HG02798 (cell line): ENCODE measurements around the gene CFL1.
"Not testable (repeated sequence)": the region's sequence is repeated elsewhere in the genome, so short reads cannot be mapped to it uniquely, and the experiment has no call there.

ENCODE experiments used
- ATAC-seq: cut with Tn5 transposase; IDR thresholded peaks from one replicate; pipeline ENCODE4 v1.9.1; 2021; ENCODE audit warnings: mild to moderate bottlenecking; ENCODE audit not compliant: unreplicated experiment, poor library complexity

Gene CFL1

DNA sequence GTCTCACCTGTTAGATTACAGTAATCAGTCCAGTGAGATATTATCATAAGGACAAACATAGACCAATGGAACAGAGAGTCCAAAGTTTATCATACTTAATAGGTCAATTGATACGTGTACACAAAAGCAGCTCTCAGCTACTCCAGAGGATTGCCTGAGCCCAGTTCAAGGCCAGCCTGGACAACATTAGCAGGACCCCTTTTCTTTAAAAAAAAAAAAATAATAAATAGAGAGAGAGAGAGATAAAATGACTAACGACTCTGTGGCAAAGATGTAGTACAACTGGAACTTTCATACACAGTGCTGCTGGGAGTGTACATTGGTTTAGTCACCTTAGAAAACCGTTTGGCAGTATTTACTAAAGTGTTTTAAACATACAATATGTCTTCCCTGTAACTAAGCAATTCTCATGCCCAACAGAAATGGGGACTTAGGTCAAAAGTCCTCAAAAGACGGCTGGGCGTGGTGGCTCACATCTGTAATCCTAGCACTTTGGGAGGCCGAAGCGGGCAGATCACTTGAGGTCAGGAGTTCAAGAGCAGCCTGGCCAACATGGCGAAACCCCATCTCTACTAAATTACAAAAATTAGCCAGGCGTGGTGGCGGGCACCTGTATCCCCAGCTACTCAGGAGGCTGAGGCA, 13.6 kb downstream of the CFL1 start:
- ATAC-seq: no peak

- ATAC-seq: no peak
Measured at GRCh38 chr11:65843811-65844210, 14.2 kb downstream of the CFL1 start.

- no peak for ATAC-seq
Measured at GRCh38 chr11:65842144-65842543, 15.8 kb downstream of the CFL1 start.

DNA sequence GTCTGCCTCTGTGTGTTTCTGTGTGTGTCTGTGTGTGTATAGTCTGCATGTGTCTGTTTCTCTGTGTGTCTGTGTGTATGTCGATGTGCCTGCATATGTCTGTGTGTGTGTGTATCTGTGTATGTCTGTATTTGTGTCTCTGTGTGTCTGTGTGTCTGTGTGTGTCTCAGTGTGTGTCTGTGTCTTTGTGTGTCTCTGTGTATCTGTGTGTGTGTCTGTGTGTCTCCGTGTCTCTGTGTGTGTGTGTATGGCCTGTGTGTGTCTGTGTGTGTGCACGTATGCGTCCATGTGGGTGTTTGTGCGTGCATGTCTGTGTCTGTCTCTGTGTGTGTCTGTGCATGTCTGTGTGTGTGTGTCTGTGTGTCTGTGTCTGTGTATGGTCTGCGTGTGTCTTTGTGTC, 23.8 kb downstream of the CFL1 start:
- no peak for ATAC-seq

- peak; percentile 98 for ATAC-seq
Measured at GRCh38 chr11:65833297-65834030, 24.5 kb downstream of the CFL1 start, which contains the start of gene SNX32. Gene SNX32, plus strand, starts transcription at chr11:65833963. Its CDS starts 103 bp downstream, at chr11:65834066.

- ATAC-seq: not testable (repeated sequence)
Measured at GRCh38 chr11:65832231-65832630, 25.7 kb downstream of the CFL1 start.

DNA sequence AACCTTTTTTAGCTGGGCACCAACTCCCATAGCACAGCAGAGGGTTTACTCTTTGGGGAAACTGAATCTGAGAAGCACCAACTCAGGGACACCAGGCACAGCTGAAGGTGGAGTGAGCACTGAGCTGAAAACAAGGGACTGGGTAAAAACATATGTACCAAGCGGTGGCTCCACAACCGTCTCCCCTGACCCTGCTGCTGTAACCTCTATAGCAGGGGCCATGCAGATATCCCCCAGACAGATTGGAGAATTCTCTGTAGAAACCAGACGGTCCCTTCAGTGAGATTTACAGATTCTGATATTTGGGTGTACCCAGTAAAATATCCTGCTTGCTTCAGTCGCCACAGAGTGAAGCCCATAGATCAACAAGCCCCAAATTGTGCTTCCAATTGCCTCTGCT, 28.5 kb downstream of the CFL1 start:
- ATAC-seq: no peak

GRCh38 chr11:65826984-65827735, 30.8 kb downstream of the CFL1 start:
- no peak for ATAC-seq

GRCh38 chr11:65822776-65823528, 35.0 kb downstream of the CFL1 start:
- no peak for ATAC-seq

- ATAC-seq: no peak
Measured at GRCh38 chr11:65821107-65821506, 36.9 kb downstream of the CFL1 start.

DNA sequence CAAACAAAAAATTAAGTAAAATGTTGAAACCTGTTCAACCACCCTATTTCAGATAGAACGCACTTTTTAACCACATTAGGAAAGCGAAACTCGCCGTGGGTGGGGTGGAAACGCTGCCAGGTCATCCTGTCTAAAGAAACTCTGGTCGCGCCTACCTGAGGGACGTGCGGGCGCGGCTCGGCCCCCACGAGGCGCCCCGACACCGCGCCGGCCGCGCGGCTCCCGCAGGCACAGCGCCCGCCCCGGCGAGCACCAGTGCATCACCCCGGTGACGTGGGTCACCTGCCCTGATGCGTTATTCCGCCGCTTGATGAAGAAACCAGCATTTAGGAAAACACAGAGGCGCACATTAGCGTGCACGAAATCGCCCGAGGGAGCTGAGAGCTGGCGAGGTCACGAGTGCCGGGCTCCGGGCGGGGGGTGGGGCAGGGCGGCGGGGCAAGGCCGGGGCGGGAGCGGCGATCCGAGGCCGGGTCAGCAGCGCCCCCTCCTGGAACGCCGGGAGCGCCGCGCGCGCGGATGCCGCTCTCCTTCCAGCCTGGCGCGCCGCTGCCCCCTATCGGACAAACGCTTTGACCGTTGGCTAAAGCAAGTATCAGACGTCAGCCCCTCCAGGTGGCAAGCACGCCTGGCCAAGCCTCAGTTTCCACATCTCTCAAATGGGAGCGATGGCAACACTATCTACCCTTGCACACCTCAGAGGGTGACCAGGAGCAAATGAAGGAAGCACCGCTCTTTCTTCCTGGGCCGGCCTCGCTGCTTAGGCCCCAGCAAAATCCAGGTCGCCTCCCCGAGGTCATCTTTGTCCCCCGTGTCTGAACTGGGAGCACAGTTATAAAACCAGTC, 39.9 kb downstream of the CFL1 start:
- ATAC-seq: peak; percentile 91

DNA sequence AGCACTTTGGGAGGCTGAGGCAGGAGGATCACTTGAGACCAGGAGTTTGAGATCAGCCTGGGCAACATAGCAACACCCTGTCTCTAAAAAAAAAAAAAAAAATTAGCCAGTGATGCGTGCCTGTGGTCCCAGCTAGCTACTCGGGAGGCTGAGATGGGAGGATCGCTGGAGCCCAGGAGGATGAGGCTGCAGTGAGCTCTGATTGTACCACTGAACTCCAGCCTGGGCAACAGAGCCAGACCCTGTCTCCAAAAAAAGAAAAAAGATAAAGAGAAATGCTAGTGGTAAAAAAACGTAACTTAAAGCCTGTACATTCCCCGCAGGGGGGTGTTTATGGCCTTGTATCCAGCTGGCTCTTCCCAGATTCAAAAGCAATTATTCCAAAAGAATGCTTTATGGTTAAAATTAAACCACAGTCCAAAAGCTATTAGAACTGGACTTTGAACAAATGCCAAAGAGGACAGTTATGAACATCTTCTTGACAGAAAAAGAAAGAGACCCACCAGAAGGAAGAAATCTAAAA, 40.6 kb downstream of the CFL1 start:
- no peak for ATAC-seq

- no peak for ATAC-seq
Measured at GRCh38 chr11:65816696-65817095, 41.3 kb downstream of the CFL1 start.

- ATAC-seq: no peak
Measured at GRCh38 chr11:65814986-65815565, 42.9 kb downstream of the CFL1 start.

- ATAC-seq: no peak
Measured at GRCh38 chr11:65814131-65814985, 43.6 kb downstream of the CFL1 start.

DNA sequence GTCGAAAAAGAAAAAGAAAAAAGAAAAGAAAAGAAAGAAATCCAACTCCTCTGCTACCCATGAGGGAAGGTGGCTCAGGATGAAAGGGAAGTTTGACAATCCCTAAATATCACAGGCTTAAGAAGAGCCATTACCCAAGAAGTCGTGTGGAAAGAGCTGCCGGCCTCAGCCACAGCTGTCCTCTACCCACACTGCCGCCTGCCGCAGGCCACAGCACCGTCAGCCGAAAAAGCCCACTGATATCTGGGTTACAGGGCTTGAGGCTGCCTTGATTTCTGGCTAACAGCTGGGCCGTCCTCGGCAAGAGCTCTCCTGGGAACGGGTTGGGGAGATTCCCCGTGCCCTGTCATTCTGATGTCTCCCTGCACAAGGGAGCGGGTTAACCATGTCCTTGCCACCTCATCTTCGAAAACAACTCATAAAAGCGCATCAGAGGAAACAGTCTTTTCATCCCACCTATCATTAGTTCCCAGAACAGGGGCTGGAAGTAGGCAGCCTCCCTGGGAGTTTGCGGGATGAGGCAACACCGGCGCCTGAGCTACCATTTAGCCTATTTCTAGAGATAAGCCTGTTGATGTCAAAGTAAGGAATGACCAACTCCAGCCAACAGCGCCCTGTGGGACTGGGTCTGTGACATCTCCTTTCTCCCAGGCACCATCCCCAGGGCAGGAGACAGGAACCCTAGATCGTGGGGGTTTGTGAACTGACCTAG, 46.1 kb downstream of the CFL1 start:
- no peak for ATAC-seq

DNA sequence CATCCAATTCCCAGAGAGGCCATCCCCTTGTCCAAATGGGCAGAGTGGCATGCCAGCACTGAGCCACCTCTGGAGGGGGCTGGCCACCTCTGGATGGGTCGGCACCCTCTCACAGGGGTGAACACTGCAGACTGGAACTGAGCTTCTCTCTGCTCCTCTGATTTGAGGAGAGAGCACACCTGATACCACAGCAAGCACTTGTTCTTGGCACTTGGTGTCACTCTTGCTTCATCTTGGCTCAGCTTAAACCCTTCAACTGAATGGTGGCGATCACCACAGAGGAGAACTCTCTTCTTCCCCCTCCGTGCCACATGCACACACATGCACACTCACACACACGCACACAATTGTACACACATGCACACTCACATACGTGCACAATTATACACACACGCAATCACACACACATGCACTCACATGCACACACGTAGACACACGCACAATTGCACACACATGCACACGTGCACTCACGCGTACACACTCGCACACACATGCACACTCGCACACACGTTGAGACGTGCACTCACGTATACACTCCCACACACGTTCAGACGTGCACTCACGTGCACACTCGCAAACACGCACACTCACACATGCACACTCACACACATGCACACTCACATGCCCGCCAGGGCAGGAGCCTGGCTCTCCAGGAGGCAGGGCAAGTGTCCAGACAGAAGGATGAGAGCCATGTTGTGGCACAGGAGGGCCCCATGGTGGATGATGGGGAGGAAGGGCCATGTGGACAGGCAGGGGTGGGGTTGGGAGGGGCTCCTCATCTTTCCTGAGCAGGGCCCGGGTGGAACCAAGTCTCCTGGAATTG, 47.7 kb downstream of the CFL1 start:
- no peak for ATAC-seq
